CD4-positive, CD25-positive, alpha-beta regulatory T cell (primary cell): Measurements from ENCODE around the gene CDKN2B. TPM values are rescaled to one million over a fixed set of nuclear protein-coding genes. Genes with fewer than 3 reads are reported as not detected.

ENCODE experiments used
- ATAC-seq, 2 donors: fragments of 150-1000 bp; cut with Tn5 transposase; one replicate each; pipeline ENCODE4 v1.10.0; 2021; ENCODE audit warnings: low read depth in 2 of 2, moderate number of reproducible peaks in 2 of 2, moderate library complexity in 1 of 2
- DNase-seq, 3 donors: peaks; one replicate each; pipeline versions ENCODE4 v3.0.0 to v3.0.0-alpha.2; 2012 to 2022; ENCODE audit warnings: mixed read lengths in 1 of 3
- H3K27ac ChIP-seq: one replicate; pipeline ENCODE4 v1.7.0; 2013; ENCODE audit warnings: mild to moderate bottlenecking, low read length; ENCODE audit not compliant: insufficient read depth, poor library complexity, severe bottlenecking
- H3K27me3 ChIP-seq: one replicate; pipeline ENCODE4 v1.7.0; 2013; ENCODE audit warnings: low read length; ENCODE audit not compliant: control insufficient read depth, insufficient read depth
- H3K36me3 ChIP-seq: one replicate; pipeline ENCODE4 v1.7.0; 2013; ENCODE audit warnings: mild to moderate bottlenecking, low read length, moderate library complexity; ENCODE audit not compliant: control insufficient read depth, insufficient read depth
- H3K4me1 ChIP-seq: 2 replicates; pipeline ENCODE4 v1.7.0; 2013; ENCODE audit warnings: mild to moderate bottlenecking, low read length; ENCODE audit not compliant: insufficient read depth, control insufficient read depth, poor library complexity, severe bottlenecking
- H3K4me3 ChIP-seq: one replicate; pipeline ENCODE4 v1.7.0; 2013; ENCODE audit warnings: low read depth, mild to moderate bottlenecking, low read length, moderate library complexity
- H3K9me3 ChIP-seq, 2 experiments: 1 replicate in 1 of 2; 2 replicates in 1 of 2; pipeline ENCODE4 v1.7.0; 2013; ENCODE audit warnings: low read length in 2 of 2, mild to moderate bottlenecking in 1 of 2, moderate library complexity in 1 of 2; ENCODE audit not compliant: control insufficient read depth in 2 of 2
- H3K27ac Mint-ChIP-seq, 3 donors: one replicate each; pipeline ENCODE4 v1.8.0; 2020 to 2022; ENCODE audit warnings: mild to moderate bottlenecking in 3 of 3, mixed read lengths in 3 of 3, moderate library complexity in 2 of 3
- H3K27me3 Mint-ChIP-seq: one replicate; pipeline ENCODE4 v1.8.0; 2022; ENCODE audit warnings: mild to moderate bottlenecking, mixed read lengths
- H3K36me3 Mint-ChIP-seq: one replicate; pipeline ENCODE4 v1.8.0; 2020; ENCODE audit warnings: mixed read lengths
- H3K4me1 Mint-ChIP-seq, 4 donors: one replicate each; pipeline ENCODE4 v1.8.0; 2020 to 2022; ENCODE audit warnings: mixed read lengths in 4 of 4, mild to moderate bottlenecking in 1 of 4
- H3K4me3 Mint-ChIP-seq, 4 donors: one replicate each; pipeline ENCODE4 v1.8.0; 2020 to 2022; ENCODE audit warnings: mild to moderate bottlenecking in 4 of 4, mixed read lengths in 4 of 4, moderate library complexity in 3 of 4
- H3K9me3 Mint-ChIP-seq, 7 donors: one replicate each; pipeline ENCODE4 v1.8.0; 2020 to 2022; ENCODE audit warnings: mixed read lengths in 7 of 7, mild to moderate bottlenecking in 3 of 7, moderate library complexity in 2 of 7
- polyA plus RNA-seq, 4 donors: library from polyadenylated mRNA; unstranded; fragments of 300-500 nt; fragmentation: Illumina TruSeq; gene quantifications; one replicate each; pipeline ENCODE4 v1.2.3, GENCODE V29; 2021
- total RNA-seq: library from RNA; stranded (reverse); gene quantifications from one replicate; pipeline ENCODE4 v1.2.3, GENCODE V29; 2022

Gene CDKN2B
- total and polyA plus RNA-seq, 5 donors from 2014 or later, result 0.15 to 1.4 (median 0.37) TPM

DNA sequence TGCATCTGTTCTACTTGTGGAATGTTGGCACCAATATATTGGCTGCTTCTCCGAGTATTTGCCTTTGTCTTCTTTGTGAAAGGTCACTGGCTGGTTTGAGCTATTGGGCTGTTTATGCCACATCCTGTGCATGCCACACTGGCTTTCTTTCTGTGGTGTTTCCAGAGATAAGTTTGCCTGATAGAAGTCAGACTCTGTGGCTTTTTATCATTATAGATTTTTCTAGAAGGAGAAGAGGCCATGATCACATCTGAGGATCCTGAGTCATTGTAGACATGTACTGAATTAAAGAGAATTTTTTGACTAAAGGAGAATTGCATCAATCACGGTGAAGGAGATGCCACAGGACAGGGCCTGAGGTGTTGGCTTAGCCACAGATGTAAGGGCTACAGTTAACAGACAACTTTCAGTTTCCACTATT, 26.5 kb upstream of the CDKN2B start:
- H3K27ac ChIP-seq, result no peak overlapping the region
- Mint-ChIP-seq H3K27me3 (peaks cover under 1% of the 10 kb centered on the region), H3K36me3 (peaks cover 4% of the 10 kb centered on the region), H3K27ac (no peak overlapping the region), H3K4me1 (peaks cover 0 to 11% (median 1%) of the 10 kb centered on the region in 4 donors), H3K4me3 (no peak overlapping the region), H3K9me3 (no peaks in the 10 kb centered on the region)
- no peaks in the 10 kb centered on the region for H3K27me3 ChIP-seq
- no peaks in the 10 kb centered on the region for H3K36me3 ChIP-seq
- no peaks in the 10 kb centered on the region for H3K4me1 ChIP-seq
- no peaks in the 10 kb centered on the region for H3K9me3 ChIP-seq
- no peak for ATAC-seq
- DNase-seq, result peak in 1 of 3 donors; percentile 41
- H3K4me3 ChIP-seq, result no peak overlapping the region

DNA sequence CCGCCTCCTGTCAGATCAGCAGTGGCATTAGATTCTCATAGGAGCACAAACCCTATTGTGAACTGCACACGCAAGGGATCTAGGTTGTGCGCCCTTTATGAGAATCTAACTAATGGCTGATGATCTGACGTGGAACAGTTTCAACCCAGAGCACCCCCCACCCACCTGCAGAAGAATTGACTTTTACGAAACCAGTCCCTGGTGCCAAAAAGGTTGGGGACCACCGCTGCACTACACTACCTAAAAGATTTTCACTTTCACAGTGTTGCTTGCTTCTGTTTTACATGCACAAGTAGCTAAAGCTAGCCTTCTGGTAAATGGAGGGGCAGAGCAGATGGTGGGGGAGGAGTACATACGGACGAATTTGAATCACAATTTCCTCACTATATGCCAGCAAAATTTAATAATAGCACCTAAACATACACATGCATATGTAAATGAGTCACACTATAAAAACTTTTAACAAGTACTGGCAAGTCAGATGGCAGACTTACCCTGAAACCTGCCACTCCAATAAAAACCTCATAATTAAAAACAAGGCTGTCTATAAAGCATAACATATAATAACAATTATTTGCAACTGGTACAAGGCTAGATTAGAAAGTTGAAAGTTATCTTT, 24.0 kb upstream of the CDKN2B start:
- Histone ChIP-seq H3K36me3 (no peaks in the 10 kb centered on the region), H3K27me3 (no peaks in the 10 kb centered on the region), H3K27ac (no peak overlapping the region), H3K4me1 (no peaks in the 10 kb centered on the region), H3K4me3 (no peak overlapping the region), H3K9me3 (no peaks in the 10 kb centered on the region)
- DNase-seq (no peak), ATAC-seq (no peak)
- H3K27ac Mint-ChIP-seq, result no peak overlapping the region
- H3K4me1 Mint-ChIP-seq, result peaks cover 0 to 11% (median 2%) of the 10 kb centered on the region in 4 donors
- no peaks in the 10 kb centered on the region for H3K9me3 Mint-ChIP-seq
- H3K4me3 Mint-ChIP-seq, result no peak overlapping the region
- H3K27me3 Mint-ChIP-seq, result no peaks in the 10 kb centered on the region
- peaks cover 4% of the 10 kb centered on the region for H3K36me3 Mint-ChIP-seq

DNA sequence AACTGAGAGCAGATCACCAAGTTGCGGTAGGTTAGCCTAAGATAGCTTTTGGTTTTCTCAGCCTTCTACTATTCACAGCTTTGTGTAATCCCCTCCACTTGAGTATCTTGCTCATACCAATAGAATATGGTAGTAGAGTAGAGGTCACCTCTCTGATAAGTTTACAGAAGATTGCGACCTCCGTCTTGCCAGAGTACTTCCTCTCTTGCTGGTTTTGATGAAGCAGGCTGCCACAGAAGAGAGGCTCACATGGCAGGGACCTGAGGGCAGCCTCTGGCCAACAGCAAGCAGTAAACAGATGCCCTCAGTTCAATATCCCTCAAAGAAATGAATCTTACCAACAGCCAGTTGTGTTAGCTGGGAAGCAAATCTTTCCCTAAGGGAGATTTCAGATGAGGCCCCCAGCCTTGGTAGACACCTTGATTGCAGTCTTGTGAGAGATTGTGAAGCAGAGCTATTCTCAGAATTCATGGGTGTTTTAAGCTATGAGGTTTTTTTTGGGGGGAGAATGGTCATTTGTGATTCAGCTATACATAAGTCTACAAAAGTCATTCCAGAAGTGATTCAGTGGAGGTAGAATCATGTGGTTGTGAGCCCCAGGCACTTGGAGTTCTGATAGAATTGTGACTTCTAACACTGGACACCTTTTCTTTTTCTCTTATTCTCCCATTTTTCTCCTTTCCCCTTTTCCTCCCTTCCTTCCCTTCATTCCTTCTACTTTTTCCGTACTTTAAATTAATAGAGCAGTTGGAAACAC, 22.7 kb upstream of the CDKN2B start:
- Mint-ChIP-seq H3K4me3 (no peak overlapping the region), H3K27me3 (no peaks in the 10 kb centered on the region), H3K9me3 (no peaks in the 10 kb centered on the region), H3K36me3 (peaks cover 4% of the 10 kb centered on the region), H3K4me1 (peaks cover 0 to 11% (median 2%) of the 10 kb centered on the region in 4 donors), H3K27ac (no peak overlapping the region)
- Histone ChIP-seq H3K36me3 (no peaks in the 10 kb centered on the region), H3K27me3 (no peaks in the 10 kb centered on the region), H3K4me3 (no peak overlapping the region), H3K4me1 (no peaks in the 10 kb centered on the region), H3K27ac (no peak overlapping the region), H3K9me3 (no peaks in the 10 kb centered on the region)
- no peak for DNase-seq
- no peak for ATAC-seq

DNA sequence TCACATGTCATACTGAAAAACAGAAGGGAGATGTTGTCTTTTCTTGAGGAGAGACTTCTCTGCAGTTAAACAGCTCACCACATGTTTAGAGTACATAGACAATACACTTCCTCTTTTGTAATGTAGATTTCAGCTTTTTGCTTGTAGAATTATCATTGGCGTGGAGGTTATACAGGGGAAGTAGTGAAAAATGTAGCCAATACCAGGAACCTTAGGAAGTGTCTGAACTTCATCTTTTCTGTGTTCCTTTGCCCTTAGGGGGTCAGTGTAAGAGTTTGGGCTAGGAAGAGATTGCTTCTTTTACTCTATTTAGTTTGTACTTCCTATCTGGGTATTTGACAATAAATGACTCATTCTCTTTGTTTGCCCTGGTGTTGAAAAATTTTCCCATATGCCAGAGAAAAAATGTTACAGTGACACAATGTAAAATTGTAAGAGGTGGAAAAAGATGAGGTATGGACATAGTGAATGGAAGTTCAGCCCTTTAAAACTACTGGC, 21.0 kb upstream of the CDKN2B start:
- H3K4me3 Mint-ChIP-seq, result no peak overlapping the region
- peaks cover 0 to 6% (median 2%) of the 10 kb centered on the region in 4 donors for H3K4me1 Mint-ChIP-seq
- ATAC-seq (no peak), DNase-seq (peak in 1 of 3 donors; percentile 45)
- H3K27me3 ChIP-seq, result peaks cover 2% of the 10 kb centered on the region
- peaks cover 4% of the 10 kb centered on the region for H3K36me3 Mint-ChIP-seq
- H3K4me1 ChIP-seq, result no peaks in the 10 kb centered on the region
- no peaks in the 10 kb centered on the region for H3K9me3 ChIP-seq
- no peaks in the 10 kb centered on the region for H3K9me3 Mint-ChIP-seq
- H3K27me3 Mint-ChIP-seq, result no peaks in the 10 kb centered on the region
- H3K36me3 ChIP-seq, result no peaks in the 10 kb centered on the region
- no peak overlapping the region for H3K27ac Mint-ChIP-seq
- no peak overlapping the region for H3K27ac ChIP-seq
- H3K4me3 ChIP-seq, result no peak overlapping the region

DNA sequence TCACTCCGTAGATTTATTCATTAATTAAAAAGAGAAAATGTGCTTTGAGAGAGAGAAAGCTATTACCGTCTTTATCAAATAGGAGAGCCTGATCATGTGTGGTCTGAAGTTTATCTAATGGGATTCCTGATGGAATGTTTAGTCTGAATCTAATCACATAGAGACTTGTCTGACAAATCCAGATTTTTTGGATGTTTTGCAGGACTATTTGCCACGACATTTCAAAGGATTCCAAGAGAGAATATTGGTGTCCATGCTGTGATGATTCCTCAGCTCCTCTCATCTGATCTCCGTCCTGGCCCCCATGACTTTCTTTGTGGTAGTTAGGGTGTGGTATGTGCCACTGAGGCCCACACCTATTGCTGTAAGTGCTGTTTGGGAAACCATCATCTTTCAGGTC, 20.1 kb upstream of the CDKN2B start:
- peaks cover 0 to 2% (median 0%) of the 10 kb centered on the region in 4 donors for H3K4me1 Mint-ChIP-seq
- no peak overlapping the region for H3K4me3 Mint-ChIP-seq

DNA sequence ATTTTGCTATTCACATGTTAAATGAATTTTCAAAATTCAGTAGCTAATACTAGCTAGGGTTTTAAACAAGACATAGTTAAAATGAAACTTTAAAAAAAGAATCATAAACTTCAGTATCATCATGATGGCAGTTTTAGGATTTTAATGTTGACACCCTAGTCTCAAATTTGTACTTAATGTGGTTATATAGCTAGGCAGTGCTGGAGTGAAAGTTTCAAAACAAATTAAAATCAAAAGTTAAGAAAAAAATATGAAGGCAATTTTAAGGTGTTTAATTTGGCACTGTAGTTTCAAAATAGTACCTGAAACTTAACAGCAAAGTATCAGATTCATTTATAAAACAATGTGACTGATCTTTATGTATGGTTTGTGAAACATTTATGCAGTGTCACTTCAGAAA, 19.3 kb upstream of the CDKN2B start:
- ATAC-seq, result no peak
- H3K27ac ChIP-seq, result no peak overlapping the region
- DNase-seq, result no peak
- no peaks in the 10 kb centered on the region for H3K4me1 ChIP-seq
- peaks cover 4% of the 10 kb centered on the region for H3K27me3 Mint-ChIP-seq
- peaks cover 0 to 2% (median 0%) of the 10 kb centered on the region in 4 donors for H3K4me1 Mint-ChIP-seq
- H3K27me3 ChIP-seq, result peaks cover 7% of the 10 kb centered on the region
- H3K9me3 Mint-ChIP-seq, result no peaks in the 10 kb centered on the region
- H3K4me3 Mint-ChIP-seq, result no peak overlapping the region
- H3K36me3 ChIP-seq, result no peaks in the 10 kb centered on the region
- peaks cover 4% of the 10 kb centered on the region for H3K36me3 Mint-ChIP-seq
- no peak overlapping the region for H3K4me3 ChIP-seq
- no peak overlapping the region for H3K27ac Mint-ChIP-seq
- H3K9me3 ChIP-seq, result no peaks in the 10 kb centered on the region

More for the DNA sequence above, 20.1 kb upstream of the CDKN2B start:
- no peaks in the 10 kb centered on the region for H3K27me3 Mint-ChIP-seq
- Histone ChIP-seq H3K4me1 (no peaks in the 10 kb centered on the region), H3K27me3 (peaks cover 5% of the 10 kb centered on the region), H3K4me3 (no peak overlapping the region), H3K36me3 (no peaks in the 10 kb centered on the region), H3K27ac (no peak overlapping the region), H3K9me3 (no peaks in the 10 kb centered on the region)
- H3K27ac Mint-ChIP-seq, result no peak overlapping the region
- no peaks in the 10 kb centered on the region for H3K9me3 Mint-ChIP-seq
- H3K36me3 Mint-ChIP-seq, result peaks cover 4% of the 10 kb centered on the region
- ATAC-seq (no peak), DNase-seq (no peak)

DNA sequence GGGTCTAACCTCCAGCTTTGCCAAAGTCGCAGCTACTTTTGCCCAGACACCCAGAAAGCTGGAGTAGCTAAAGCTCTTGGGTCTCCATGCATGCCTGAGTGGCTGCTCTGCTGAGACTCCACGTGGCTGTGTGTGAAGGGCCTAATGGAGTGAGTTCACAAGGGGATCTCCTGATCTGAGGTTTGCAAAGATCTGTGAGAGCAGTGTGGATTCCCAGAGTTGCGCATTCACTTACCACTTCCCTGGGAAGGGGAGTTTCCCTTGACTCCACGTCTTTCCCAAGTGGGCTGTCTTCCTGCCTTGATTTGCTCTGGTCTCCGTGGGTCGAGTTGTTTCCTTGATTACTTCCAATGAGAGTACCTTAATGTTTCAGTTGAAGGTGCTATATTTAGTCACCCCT, 17.6 kb upstream of the CDKN2B start:
- Histone ChIP-seq H3K36me3 (no peaks in the 10 kb centered on the region), H3K4me1 (no peaks in the 10 kb centered on the region), H3K9me3 (no peaks in the 10 kb centered on the region), H3K27me3 (peaks cover 7% of the 10 kb centered on the region), H3K4me3 (no peak overlapping the region), H3K27ac (no peak overlapping the region)
- Mint-ChIP-seq H3K9me3 (peaks cover 0 to 4% (median 2%) of the 10 kb centered on the region in 7 donors), H3K27me3 (peaks cover 12% of the 10 kb centered on the region), H3K27ac (no peak overlapping the region), H3K4me3 (no peak overlapping the region), H3K36me3 (no peaks in the 10 kb centered on the region), H3K4me1 (peaks cover 0 to 2% (median 0%) of the 10 kb centered on the region in 4 donors)
- no peak for DNase-seq
- no peak for ATAC-seq
